ENCODE measurements around the gene PSRC1. TPM values are rescaled to one million over a fixed set of nuclear protein-coding genes. Genes with fewer than 3 reads are reported as not detected.

Gene PSRC1
- total RNA-seq, 1 experiment from 2014 or later, result 68.4 TPM

DNA sequence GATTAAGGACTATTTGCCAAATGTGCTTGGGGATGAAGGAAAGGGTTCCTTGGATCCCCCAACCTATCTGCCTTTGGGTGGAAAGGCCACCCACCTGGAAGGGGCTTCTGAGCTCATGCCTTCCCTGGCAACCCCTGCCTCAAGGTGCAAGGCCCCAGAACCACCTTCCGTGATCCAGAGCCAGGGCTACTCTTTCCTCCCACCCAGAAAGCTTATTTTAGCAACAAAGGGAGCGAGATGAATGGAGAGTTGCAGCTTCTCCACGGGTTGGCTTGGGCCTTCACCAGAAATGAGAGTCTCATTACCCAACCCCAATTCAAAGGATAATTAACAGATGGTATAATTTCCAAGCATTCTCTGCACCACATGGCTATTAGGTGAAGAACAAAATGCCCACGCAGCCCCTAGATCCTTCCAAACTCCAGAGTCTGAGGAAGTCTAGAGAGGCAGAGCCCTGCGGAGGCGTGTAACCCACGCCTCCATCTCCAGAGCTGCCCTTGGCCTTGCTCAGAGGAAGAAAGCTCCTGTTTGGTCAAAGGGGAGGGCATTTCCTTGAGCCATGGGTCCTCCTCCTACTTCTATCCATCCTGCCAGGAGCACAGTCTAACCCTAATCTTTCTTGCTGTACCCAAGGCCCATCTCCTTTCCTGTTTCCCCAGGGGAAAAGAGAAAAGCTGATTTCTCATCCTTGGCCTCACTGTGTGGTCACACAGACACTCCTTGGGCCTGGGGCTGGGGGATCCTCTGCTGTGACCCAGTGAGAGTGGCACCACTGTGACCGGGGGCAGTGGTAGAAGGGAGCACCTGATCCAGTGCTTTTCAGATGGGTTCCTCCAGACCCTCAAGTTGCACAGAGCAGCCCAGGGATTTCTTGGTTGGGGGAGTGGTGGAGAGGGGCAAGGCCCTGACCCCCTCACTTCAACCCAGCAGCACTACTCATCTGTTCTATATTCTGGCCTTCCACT is 35.3 kb downstream of the PSRC1 start:
- H3K4me1 Mint-ChIP-seq, result peaks cover 15% of the 10 kb centered on the region
- no peak for DNase-seq (ENCODE audit: low spot score)
- CTCF ChIA-PET, result interaction anchor here (0.8 to 5.9 kb wide), 9 partner anchors 8 to 154 kb away, joined by 3 to 81 read pairs (median 3); no protein-coding TSS in a partner anchor

More for the DNA sequence above, 35.3 kb downstream of the PSRC1 start:
- no peak overlapping the region for H3K4me3 Mint-ChIP-seq
- H3K27me3 Mint-ChIP-seq (ENCODE audit: low read depth), result peaks cover 36% of the 10 kb centered on the region
- ATAC-seq, result no peak
- H3K36me3 Mint-ChIP-seq, result peaks cover 17% of the 10 kb centered on the region
- peaks cover 8% of the 10 kb centered on the region; the same call in 1 of the 2 replicates for H3K9me3 Mint-ChIP-seq
- TF ChIP-seq, protein P1, sequence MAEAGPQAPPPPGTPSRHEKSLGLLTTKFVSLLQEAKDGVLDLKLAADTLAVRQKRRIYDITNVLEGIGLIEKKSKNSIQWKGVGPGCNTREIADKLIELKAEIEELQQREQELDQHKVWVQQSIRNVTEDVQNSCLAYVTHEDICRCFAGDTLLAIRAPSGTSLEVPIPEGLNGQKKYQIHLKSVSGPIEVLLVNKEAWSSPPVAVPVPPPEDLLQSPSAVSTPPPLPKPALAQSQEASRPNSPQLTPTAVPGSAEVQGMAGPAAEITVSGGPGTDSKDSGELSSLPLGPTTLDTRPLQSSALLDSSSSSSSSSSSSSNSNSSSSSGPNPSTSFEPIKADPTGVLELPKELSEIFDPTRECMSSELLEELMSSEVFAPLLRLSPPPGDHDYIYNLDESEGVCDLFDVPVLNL (CRISPR knock-in tag; IDR thresholded peaks at IDR 0.05; ENCODE audit: borderline replicate concordance, low read depth), result no peak
- TF ChIP-seq ESRRA (CRISPR knock-in tag; IDR thresholded peaks at IDR 0.05; ENCODE audit: borderline replicate concordance) (no peak), FOXJ3 (CRISPR knock-in tag; IDR thresholded peaks at IDR 0.05; ENCODE audit: borderline replicate concordance) (no peak), NFATC4 (CRISPR knock-in tag; IDR thresholded peaks at IDR 0.05) (no peak), NFE2L1 (CRISPR knock-in tag; IDR thresholded peaks at IDR 0.05) (no peak), ZNF219 (CRISPR knock-in tag; IDR thresholded peaks at IDR 0.05; ENCODE audit: borderline replicate concordance) (no peak), ATF1 (CRISPR knock-in tag; IDR thresholded peaks at IDR 0.05) (no peak), GRHL2 (CRISPR knock-in tag; IDR thresholded peaks at IDR 0.05; ENCODE audit: insufficient replicate concordance, severe bottlenecking) (no peak), PRRX2 (CRISPR knock-in tag; IDR thresholded peaks at IDR 0.05) (no peak), JUN (CRISPR knock-in tag; IDR thresholded peaks at IDR 0.05) (no peak), MYBL2 (CRISPR knock-in tag; IDR thresholded peaks at IDR 0.05) (no peak), ZBTB21 (CRISPR knock-in tag; IDR thresholded peaks at IDR 0.05; ENCODE audit: borderline replicate concordance) (no peak), CREB1 (CRISPR knock-in tag; IDR thresholded peaks at IDR 0.05) (no peak)
- TF ChIP-seq, protein P2, sequence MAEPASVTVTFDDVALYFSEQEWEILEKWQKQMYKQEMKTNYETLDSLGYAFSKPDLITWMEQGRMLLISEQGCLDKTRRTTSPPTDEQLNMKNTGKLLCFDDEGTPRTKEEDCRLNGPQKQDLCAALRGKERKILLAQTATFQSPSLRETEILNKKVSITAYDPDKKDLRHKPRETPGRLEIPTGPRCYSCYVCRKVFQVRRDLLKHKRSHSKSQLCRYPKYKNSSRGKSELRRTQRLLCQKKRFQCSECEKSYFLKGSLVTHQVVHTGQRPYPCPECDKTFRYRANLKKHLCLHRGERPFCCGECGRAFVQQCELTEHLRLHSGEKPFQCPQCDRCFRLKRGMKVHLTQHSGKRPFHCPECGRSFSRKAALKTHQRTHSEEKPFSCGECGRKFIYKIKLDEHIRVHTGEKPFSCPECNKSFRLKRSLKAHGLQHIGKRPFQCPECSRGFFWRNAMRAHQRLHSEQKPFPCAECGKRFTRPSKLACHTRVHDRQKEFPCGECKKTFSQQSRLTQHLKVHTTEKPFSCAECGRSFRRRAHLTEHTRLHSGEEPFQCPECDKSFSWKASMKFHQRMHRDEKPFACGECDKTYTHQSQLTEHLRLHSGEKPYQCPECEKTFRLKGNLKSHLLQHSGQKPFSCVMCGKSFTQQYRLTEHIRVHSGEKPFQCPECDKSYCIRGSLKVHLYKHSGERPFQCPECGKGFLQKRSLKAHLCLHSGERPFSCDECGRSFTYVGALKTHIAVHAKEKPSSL (CRISPR knock-in tag; conservative IDR thresholded peaks at IDR 0.05), result no peak
- TF ChIP-seq, protein P3, sequence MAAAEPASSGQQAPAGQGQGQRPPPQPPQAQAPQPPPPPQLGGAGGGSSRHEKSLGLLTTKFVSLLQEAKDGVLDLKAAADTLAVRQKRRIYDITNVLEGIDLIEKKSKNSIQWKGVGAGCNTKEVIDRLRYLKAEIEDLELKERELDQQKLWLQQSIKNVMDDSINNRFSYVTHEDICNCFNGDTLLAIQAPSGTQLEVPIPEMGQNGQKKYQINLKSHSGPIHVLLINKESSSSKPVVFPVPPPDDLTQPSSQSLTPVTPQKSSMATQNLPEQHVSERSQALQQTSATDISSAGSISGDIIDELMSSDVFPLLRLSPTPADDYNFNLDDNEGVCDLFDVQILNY (CRISPR knock-in tag; IDR thresholded peaks at IDR 0.05), result no peak
- TF ChIP-seq, protein P4, sequence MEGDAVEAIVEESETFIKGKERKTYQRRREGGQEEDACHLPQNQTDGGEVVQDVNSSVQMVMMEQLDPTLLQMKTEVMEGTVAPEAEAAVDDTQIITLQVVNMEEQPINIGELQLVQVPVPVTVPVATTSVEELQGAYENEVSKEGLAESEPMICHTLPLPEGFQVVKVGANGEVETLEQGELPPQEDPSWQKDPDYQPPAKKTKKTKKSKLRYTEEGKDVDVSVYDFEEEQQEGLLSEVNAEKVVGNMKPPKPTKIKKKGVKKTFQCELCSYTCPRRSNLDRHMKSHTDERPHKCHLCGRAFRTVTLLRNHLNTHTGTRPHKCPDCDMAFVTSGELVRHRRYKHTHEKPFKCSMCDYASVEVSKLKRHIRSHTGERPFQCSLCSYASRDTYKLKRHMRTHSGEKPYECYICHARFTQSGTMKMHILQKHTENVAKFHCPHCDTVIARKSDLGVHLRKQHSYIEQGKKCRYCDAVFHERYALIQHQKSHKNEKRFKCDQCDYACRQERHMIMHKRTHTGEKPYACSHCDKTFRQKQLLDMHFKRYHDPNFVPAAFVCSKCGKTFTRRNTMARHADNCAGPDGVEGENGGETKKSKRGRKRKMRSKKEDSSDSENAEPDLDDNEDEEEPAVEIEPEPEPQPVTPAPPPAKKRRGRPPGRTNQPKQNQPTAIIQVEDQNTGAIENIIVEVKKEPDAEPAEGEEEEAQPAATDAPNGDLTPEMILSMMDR (IDR thresholded peaks at IDR 0.05), result no peak
- TF ChIP-seq, protein P5, sequence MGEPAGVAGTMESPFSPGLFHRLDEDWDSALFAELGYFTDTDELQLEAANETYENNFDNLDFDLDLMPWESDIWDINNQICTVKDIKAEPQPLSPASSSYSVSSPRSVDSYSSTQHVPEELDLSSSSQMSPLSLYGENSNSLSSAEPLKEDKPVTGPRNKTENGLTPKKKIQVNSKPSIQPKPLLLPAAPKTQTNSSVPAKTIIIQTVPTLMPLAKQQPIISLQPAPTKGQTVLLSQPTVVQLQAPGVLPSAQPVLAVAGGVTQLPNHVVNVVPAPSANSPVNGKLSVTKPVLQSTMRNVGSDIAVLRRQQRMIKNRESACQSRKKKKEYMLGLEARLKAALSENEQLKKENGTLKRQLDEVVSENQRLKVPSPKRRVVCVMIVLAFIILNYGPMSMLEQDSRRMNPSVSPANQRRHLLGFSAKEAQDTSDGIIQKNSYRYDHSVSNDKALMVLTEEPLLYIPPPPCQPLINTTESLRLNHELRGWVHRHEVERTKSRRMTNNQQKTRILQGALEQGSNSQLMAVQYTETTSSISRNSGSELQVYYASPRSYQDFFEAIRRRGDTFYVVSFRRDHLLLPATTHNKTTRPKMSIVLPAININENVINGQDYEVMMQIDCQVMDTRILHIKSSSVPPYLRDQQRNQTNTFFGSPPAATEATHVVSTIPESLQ (CRISPR knock-in tag; IDR thresholded peaks at IDR 0.05), result no peak
- TF ChIP-seq, protein P6, sequence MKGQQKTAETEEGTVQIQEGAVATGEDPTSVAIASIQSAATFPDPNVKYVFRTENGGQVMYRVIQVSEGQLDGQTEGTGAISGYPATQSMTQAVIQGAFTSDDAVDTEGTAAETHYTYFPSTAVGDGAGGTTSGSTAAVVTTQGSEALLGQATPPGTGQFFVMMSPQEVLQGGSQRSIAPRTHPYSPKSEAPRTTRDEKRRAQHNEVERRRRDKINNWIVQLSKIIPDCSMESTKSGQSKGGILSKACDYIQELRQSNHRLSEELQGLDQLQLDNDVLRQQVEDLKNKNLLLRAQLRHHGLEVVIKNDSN (CRISPR knock-in tag; IDR thresholded peaks at IDR 0.05), result no peak
- TF ChIP-seq, protein P7, sequence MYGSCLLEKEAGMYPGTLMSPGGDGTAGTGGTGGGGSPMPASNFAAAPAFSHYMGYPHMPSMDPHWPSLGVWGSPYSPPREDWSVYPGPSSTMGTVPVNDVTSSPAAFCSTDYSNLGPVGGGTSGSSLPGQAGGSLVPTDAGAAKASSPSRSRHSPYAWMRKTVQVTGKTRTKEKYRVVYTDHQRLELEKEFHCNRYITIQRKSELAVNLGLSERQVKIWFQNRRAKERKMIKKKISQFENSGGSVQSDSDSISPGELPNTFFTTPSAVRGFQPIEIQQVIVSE (CRISPR knock-in tag; IDR thresholded peaks at IDR 0.05; ENCODE audit: borderline replicate concordance), result no peak
- TF ChIP-seq, protein P8, sequence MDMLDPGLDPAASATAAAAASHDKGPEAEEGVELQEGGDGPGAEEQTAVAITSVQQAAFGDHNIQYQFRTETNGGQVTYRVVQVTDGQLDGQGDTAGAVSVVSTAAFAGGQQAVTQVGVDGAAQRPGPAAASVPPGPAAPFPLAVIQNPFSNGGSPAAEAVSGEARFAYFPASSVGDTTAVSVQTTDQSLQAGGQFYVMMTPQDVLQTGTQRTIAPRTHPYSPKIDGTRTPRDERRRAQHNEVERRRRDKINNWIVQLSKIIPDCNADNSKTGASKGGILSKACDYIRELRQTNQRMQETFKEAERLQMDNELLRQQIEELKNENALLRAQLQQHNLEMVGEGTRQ (CRISPR knock-in tag; IDR thresholded peaks at IDR 0.05), result no peak
- H3K27ac Mint-ChIP-seq, result no peak overlapping the region
- POLR2A ChIA-PET, result interaction anchor here (1.2 to 3.0 kb wide), 2 partner anchors 8 to 9 kb away, joined by 3 to 21 read pairs; no protein-coding TSS in a partner anchor
